Measurements from ENCODE around the gene CELSR1. TPM values are rescaled to one million over a fixed set of nuclear protein-coding genes. Genes with fewer than 3 reads are reported as not detected.

Gene CELSR1
- total and polyA plus RNA-seq, 5 experiments from 2014 or later, result 0.19 to 1.2 (median 0.66) TPM

DNA sequence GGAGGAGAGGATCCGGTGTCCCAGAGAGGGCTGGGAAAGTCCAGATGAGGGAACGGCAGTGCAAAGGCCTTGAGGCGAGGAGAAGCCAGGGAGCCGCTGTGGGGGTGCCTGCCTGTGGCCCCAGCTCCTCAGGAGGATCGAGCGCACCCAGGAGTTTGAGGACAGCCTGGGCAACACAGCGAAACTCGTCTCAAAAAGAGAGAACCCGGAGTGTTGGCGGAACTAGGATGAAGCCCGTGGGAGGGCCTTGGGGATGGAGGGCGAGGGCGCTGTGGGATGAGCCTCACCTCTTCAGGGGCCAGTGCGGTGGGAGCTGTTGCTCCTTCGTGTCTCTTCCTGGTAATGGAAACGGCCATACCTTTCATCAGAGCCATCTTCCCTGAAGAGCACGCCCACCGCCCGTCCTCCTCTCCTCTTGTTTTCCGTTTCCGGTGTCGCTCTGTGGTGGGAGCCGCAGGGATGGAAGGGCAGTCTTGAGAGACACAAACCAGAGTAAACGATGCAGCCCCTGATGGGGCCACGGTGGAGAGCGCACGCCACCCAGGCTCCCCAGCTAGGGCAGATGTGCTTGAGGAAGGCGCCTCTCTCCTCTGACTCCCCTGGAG, 186.2 kb downstream of the CELSR1 start:
- Mint-ChIP-seq H3K4me3 (no peak overlapping the region), H3K36me3 (peaks cover 0 to 80% (median 15%) of the 10 kb centered on the region in 3 donors), H3K27me3 (no peaks in the 10 kb centered on the region), H3K4me1 (peaks cover 0 to 10% (median 2%) of the 10 kb centered on the region in 4 donors), H3K27ac (peak overlapping the region in 1 of 10 donors; percentile 80), H3K9me3 (no peaks in the 10 kb centered on the region)
- POLR2A ChIA-PET, result no interaction called here
- DNase-seq (peak in 1 of 10 donors; percentile 36), ATAC-seq (no peak)

DNA sequence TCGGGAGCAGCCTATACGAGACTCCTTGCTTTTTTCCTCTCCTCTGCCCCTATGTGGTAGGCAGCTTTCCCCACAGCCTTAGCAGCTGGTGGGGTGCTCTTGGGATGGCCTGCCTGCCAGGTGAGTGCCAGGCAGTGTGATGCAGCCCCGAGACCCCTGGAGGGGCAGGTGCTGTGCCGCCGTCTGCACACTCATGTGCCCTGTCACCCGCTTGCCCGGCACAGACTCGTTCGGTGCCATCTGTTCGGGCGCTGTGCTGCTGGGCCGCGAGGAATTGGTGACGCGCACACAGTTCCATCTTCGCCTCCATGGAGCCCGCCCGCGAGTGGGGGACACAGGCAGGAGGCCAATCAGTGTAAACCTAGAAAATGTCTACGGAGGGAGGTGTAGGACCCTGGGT, 186.8 kb downstream of the CELSR1 start:
- no peak for ATAC-seq
- Mint-ChIP-seq H3K27ac (no peak overlapping the region), H3K27me3 (no peaks in the 10 kb centered on the region), H3K36me3 (peaks cover 0 to 86% (median 17%) of the 10 kb centered on the region in 3 donors), H3K4me3 (no peak overlapping the region), H3K9me3 (no peaks in the 10 kb centered on the region), H3K4me1 (peaks cover 0 to 11% (median 2%) of the 10 kb centered on the region in 4 donors)
- no peak for DNase-seq
- POLR2A ChIA-PET, result no interaction called here

DNA sequence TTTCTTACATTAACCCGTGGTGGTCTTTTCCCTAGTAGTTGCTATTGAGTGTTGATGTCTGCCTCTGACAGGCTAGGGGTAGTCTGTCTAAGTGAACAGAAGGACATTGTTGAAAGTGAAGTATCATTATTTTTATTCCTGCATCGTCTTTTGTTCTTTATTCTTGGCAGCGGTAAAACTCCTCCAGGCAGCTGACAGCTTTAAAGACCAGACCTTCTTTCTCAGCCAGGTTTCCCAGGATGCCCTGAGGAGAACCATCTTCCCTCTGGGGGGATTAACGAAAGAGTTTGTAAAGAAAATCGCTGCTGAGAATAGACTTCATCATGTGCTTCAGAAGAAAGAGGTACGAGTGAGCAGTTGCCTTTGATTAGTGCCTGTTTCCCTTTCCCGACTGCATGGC, 187.3 kb downstream of the CELSR1 start:
- Mint-ChIP-seq H3K9me3 (no peaks in the 10 kb centered on the region), H3K36me3 (peaks cover 0 to 86% (median 17%) of the 10 kb centered on the region in 3 donors), H3K4me3 (no peak overlapping the region), H3K27me3 (no peaks in the 10 kb centered on the region), H3K4me1 (peaks cover 0 to 7% (median under 1%) of the 10 kb centered on the region in 4 donors), H3K27ac (no peak overlapping the region)
- no peak for DNase-seq
- ATAC-seq, result no peak
- POLR2A ChIA-PET, result interaction anchor here (0.7 kb wide), 1 partner anchor 133 kb away, joined by 3 read pairs; no protein-coding TSS in a partner anchor

DNA sequence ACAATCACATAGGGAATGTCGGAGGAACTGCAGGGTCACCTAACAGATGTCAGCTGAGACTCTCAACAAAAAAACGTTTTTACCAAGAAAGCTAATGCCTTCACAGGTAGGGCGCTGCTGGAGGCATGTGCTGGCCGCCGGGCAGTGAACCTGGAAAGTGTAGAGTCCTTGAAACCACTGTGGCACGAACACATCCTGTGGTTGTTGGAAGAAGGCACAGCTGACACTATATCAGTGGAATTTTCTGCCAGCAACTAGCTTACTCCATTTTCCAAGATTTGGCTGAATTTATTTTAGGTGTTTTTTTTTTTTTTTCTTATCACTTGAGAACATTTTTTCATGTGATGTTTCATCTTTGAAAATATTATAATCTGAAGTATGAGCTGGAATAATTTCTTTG, 187.7 kb downstream of the CELSR1 start:
- Mint-ChIP-seq H3K4me1 (peaks cover 0 to 9% (median 1%) of the 10 kb centered on the region in 4 donors), H3K9me3 (no peaks in the 10 kb centered on the region), H3K27ac (no peak overlapping the region), H3K27me3 (no peaks in the 10 kb centered on the region), H3K36me3 (peaks cover 0 to 91% (median 17%) of the 10 kb centered on the region in 3 donors), H3K4me3 (no peak overlapping the region)
- DNase-seq (no peak), ATAC-seq (no peak)
- POLR2A ChIA-PET, result interaction anchor here (0.7 kb wide), 1 partner anchor 133 kb away, joined by 3 read pairs; no protein-coding TSS in a partner anchor

DNA sequence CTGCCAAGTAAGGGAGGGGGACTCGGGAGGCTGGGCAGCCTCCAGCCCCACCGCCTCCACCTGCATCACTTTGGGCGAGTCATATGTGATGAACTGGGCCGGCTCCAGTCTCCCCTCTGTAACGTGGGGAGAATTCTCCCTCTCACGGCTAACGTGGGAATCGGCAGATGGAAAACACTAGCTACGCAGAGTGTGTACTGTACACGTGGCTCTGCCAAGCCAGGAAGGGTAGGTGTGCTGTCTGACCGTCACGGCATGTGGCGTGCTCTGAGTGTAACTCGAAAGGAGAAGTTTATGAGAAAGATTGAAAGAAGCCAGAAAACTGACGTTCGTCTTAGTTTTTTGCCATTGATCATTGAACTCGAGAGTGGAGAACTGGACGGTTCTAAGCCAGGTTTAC, 188.2 kb downstream of the CELSR1 start:
- peaks cover 0 to 95% (median 17%) of the 10 kb centered on the region in 3 donors for H3K36me3 Mint-ChIP-seq
- H3K27ac Mint-ChIP-seq, result no peak overlapping the region
- H3K27me3 Mint-ChIP-seq, result no peaks in the 10 kb centered on the region
- no peak overlapping the region for H3K4me3 Mint-ChIP-seq
- no peaks in the 10 kb centered on the region for H3K9me3 Mint-ChIP-seq
- H3K4me1 Mint-ChIP-seq, result peaks cover 0 to 13% (median 4%) of the 10 kb centered on the region in 4 donors
- DNase-seq (no peak), ATAC-seq (no peak)
- POLR2A ChIA-PET, result interaction anchor here (0.7 kb wide), 1 partner anchor 134 kb away, joined by 3 read pairs; no protein-coding TSS in a partner anchor

DNA sequence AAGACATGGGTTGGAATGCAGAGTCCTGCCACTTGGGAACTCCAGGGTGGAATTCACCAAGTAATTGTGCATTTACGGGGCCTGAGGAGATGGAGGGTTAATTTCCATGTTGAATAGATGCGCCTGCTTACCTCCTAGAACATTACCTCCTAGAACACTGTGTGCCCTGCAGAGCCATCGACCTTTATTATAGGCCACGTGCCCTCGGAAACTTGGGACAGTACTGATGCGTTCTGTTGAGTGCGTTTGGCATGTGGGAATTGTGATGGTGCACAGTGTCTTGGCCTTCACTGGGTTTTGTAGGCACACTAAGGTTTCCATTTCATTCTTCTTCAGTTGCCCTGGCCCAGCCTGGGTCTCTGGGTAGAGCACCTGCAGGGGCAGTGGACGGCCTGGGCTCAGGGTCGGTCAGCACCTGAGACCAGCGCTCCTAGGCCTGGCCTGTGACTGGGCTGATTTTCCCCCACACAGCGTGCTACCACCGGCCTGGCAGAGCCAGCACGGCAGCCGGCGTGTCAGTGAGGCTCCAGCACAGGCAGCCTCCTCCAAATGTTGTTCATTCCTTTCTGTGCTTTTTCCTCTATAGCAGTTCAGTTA, 189.2 kb downstream of the CELSR1 start:
- no peak for DNase-seq
- ATAC-seq, result no peak
- POLR2A ChIA-PET, result no interaction called here
- H3K4me3 Mint-ChIP-seq, result no peak overlapping the region
- H3K9me3 Mint-ChIP-seq, result no peaks in the 10 kb centered on the region
- peaks cover 0 to 96% (median 17%) of the 10 kb centered on the region in 3 donors for H3K36me3 Mint-ChIP-seq
- peaks cover 0 to 11% (median 5%) of the 10 kb centered on the region in 4 donors for H3K4me1 Mint-ChIP-seq
- H3K27ac Mint-ChIP-seq, result no peak overlapping the region
- no peaks in the 10 kb centered on the region for H3K27me3 Mint-ChIP-seq

DNA sequence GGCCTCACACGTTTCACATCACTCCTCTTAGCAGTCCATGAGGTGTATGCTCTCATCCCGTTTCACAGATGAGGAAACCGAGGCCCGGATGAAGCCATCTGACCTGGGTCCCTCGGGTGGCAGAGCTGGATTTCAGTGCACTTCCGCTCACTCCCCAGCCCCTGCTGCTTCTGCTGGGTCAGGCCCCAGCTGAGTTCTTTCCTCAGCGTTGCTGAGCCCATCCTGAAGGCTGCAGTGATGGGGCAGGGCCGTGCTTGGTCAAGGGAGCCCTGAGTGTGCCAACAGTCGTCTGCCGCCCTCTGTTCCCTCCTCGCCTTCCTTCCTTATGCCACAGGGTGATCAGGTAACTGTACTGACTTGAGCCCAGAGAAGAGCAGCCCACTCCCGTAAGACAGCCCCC, 189.8 kb downstream of the CELSR1 start:
- Mint-ChIP-seq H3K9me3 (no peaks in the 10 kb centered on the region), H3K36me3 (peaks cover 0 to 98% (median 17%) of the 10 kb centered on the region in 3 donors), H3K4me3 (no peak overlapping the region), H3K27ac (no peak overlapping the region), H3K4me1 (peaks cover 0 to 11% (median 5%) of the 10 kb centered on the region in 4 donors), H3K27me3 (no peaks in the 10 kb centered on the region)
- POLR2A ChIA-PET, result no interaction called here
- DNase-seq, result no peak
- no peak for ATAC-seq

DNA sequence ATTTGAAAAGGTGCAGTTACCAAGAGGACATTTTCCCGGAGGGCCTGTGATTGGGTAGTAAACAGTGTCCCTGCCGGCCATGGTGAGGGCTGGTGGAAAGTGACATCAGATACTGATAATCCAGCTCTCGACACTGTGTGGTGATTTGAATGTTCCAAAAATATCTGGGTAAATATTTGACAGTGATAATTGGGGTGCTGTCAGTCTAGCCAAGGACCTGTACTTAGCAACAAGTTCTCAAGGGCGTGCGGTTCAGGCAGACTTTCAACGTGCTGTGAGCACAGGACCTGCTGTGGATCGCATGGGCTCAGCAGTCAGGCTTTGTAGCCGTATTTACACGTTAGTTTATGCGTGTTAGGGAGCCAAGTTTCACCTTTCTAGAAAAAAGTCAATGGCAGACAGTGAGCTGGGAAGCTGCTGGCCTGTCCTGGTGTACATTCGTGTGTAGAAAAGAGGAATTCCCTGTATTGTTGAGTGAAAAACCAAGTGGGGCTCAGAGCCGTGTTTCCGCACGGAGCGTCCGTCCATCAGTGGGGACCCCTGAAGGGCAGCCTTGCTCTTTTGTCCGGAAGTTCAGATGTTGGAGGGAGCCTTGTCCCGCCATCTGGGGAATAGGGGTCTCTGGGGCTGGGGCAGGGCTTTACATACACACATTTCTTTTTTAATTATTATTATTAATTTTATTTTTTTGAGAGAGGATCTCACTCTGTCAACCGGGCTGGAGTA, 190.6 kb downstream of the CELSR1 start:
- no peak overlapping the region for H3K4me3 Mint-ChIP-seq
- DNase-seq (peak in 1 of 10 donors; percentile 32), ATAC-seq (no peak)
- no peak overlapping the region for H3K27ac Mint-ChIP-seq
- no peaks in the 10 kb centered on the region for H3K27me3 Mint-ChIP-seq
- POLR2A ChIA-PET, result no interaction called here
- H3K9me3 Mint-ChIP-seq, result no peaks in the 10 kb centered on the region
- H3K4me1 Mint-ChIP-seq, result peaks cover 0 to 14% (median 5%) of the 10 kb centered on the region in 4 donors
- H3K36me3 Mint-ChIP-seq, result peaks cover 0 to 98% (median 13%) of the 10 kb centered on the region in 3 donors

DNA sequence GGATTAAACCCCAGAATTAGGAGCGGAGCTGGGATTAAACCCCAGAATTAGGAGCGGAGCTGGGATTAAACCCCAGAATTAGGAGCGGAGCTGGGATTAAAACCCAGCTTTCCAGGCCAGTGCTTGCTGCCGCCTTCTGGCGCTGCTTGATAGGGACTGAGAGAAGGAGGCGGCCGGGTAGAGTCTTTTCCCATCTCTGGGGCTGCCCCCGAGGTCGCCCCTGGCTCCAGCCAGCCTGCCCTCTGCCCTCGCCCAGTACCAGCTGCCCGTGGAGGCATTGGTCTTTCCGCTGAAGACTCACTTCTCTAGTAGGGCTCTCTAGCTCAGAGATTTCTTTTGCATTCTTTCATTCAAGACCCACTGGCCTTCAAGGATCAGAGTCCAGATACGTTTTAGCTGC, 196.7 kb downstream of the CELSR1 start:
- Mint-ChIP-seq H3K4me1 (peaks cover 24 to 51% (median 37%) of the 10 kb centered on the region in 4 donors), H3K27me3 (no peaks in the 10 kb centered on the region), H3K27ac (peak overlapping the region in 1 of 10 donors; percentile 41), H3K9me3 (no peaks in the 10 kb centered on the region), H3K4me3 (no peak overlapping the region), H3K36me3 (peaks cover 0 to 80% (median 12%) of the 10 kb centered on the region in 3 donors)
- POLR2A ChIA-PET, result no interaction called here
- ATAC-seq (no peak), DNase-seq (no peak)

DNA sequence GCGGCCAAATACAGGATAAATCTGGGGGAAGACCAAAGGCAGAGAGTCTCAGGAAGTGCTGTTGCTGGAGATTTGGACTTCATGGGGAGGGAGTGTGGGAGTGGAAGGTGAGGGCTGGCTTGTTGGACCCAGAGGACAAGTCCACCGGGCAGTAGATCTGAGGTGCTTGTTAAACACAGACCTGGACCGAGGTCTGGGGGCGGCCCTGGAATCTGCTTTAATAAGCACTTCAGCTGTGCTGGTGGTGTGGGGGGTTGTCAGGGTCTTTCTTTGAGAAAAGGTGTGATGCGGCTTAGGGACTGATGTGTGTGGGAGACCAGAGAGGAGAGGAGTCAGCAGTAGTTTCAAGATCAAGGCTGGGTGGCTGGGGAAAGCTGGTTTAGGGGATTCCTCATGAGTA, 197.5 kb downstream of the CELSR1 start:
- Mint-ChIP-seq H3K36me3 (peaks cover 0 to 74% (median 12%) of the 10 kb centered on the region in 3 donors), H3K27me3 (no peaks in the 10 kb centered on the region), H3K4me1 (peaks cover 26 to 53% (median 38%) of the 10 kb centered on the region in 4 donors), H3K4me3 (peak overlapping the region in 1 of 10 donors; percentile 38), H3K27ac (peak overlapping the region in 4 of 10 donors; percentile 13 to 40 (median 30)), H3K9me3 (no peaks in the 10 kb centered on the region)
- DNase-seq, result no peak
- POLR2A ChIA-PET, result no interaction called here
- no peak for ATAC-seq

DNA sequence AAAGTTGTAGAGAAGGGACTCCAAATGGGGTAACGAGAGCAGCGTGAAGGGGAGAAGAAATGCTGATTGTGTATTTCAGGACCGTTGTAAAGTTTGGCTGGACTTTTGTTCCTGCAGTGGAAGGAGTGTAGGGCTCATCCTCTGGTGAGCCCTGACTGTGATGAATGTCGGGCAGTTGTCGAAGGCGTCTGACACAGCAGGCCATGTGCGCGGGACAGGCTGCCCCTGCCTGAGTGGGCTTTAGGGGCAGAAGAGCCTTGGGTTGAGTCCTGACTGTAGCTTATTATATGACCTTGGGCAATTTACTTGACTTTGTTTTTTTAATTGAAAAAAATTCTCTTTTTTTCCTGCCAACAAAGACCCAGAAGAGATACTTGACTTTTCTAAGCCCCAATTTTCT, 198.8 kb downstream of the CELSR1 start:
- Mint-ChIP-seq H3K27ac (peak overlapping the region in 2 of 10 donors; percentile 67 to 74), H3K4me3 (peak overlapping the region in 1 of 10 donors; percentile 16), H3K4me1 (peaks cover 24 to 52% (median 39%) of the 10 kb centered on the region in 4 donors), H3K9me3 (no peaks in the 10 kb centered on the region), H3K27me3 (no peaks in the 10 kb centered on the region), H3K36me3 (peaks cover 0 to 61% (median 12%) of the 10 kb centered on the region in 3 donors)
- no peak for DNase-seq
- POLR2A ChIA-PET, result interaction anchor here (0.6 kb wide), 1 partner anchor 266 kb away, joined by 3 read pairs; no protein-coding TSS in a partner anchor
- no peak for ATAC-seq

DNA sequence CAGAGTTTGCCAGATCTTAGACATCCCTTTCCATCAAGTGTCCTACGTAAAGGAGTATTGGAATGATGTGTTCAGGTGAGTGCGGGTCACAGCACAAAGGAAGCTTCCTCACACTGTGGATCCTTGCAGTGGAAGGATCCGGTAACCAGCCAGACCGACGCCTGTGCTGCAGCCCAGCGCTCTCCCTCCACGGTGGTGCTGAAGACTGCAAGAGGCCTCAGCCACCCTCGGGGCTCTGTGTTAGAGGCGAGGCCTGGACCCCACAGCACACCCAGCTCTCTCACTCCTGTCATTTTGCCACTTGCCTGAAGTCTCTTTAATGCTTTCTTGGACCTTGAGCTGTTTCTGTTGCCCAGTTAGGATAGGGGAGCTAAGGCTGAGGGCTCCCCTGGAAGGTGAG, 199.6 kb downstream of the CELSR1 start:
- Mint-ChIP-seq H3K9me3 (no peaks in the 10 kb centered on the region), H3K27me3 (no peaks in the 10 kb centered on the region), H3K36me3 (peaks cover 0 to 53% (median 12%) of the 10 kb centered on the region in 3 donors), H3K27ac (peak overlapping the region in 9 of 10 donors; percentile 9 to 92 (median 32)), H3K4me3 (peak overlapping the region in 6 of 10 donors; percentile 5 to 96 (median 46)), H3K4me1 (peaks cover 24 to 52% (median 39%) of the 10 kb centered on the region in 4 donors)
- DNase-seq, result no peak
- ATAC-seq, result no peak
- POLR2A ChIA-PET, result no interaction called here

All from naive thymus-derived CD8-positive, alpha-beta T cell (primary cell).